Pancreas (tissue), 10 donors: Measurements from ENCODE around the gene CORO6. TPM values are rescaled to one million over a fixed set of nuclear protein-coding genes. Genes with fewer than 3 reads are reported as not detected.

Source experiments
- ATAC-seq, 4 donors: fragments of 200-7000 bp; cut with Tn5 transposase; one replicate each; pipeline versions ENCODE4 v1.8.0 to v1.9.1; 2020; ENCODE audit warnings: mild to moderate bottlenecking in 4 of 4, moderate library complexity in 4 of 4
- DNase-seq, 6 donors: peaks; one replicate each; pipeline ENCODE4 v3.0.0-alpha.2; 2020
- FAIRE-seq: peaks from 2 replicates; lab custom pipeline; 2012; peaks lifted over from hg19 to GRCh38; lab: Jason Lieb, UNC
- H3K27ac ChIP-seq, 4 donors: fragments of 200-600 bp; sonication (generic); 1 replicate in 3 of 4; 2 replicates in 1 of 4; pipeline versions ENCODE4 v1.5.0 to v1.8.0; 2020
- H3K27me3 ChIP-seq, 4 donors: fragments of 200-600 bp; one replicate each; pipeline ENCODE4 v1.8.0; 2021
- H3K36me3 ChIP-seq, 3 donors: fragments of 200-600 bp; sonication (generic) in 1 of 3; one replicate each; pipeline versions ENCODE4 v1.5.0 to v1.8.0; 2020 to 2021
- H3K4me1 ChIP-seq, 3 donors: fragments of 200-600 bp; one replicate each; pipeline ENCODE4 v1.8.0; 2021
- H3K4me3 ChIP-seq, 4 donors: fragments of 200-600 bp; sonication (generic) in 2 of 4; one replicate each; pipeline versions ENCODE4 v1.5.0 to v1.8.0; 2020 to 2021
- H3K9me3 ChIP-seq, 4 donors: fragments of 200-600 bp; one replicate each; pipeline ENCODE4 v1.8.0; 2021
- WGBS, 2 donors: extraction: QIAGEN DNeasy Blood & Tissue Kit; methylation state at CpG; one replicate each; pipeline ENCODE4 v1.1.7; 2013; 5-methylcytosine and 5-hydroxymethylcytosine counted together
- intact Hi-C, 3 donors: fragments of 100-400 bp; cut with DNase I; formaldehyde crosslinking; loops; one replicate each; pipeline versions ENCODE4 v1.11.1 to v1.14.2; 2022
- polyA plus RNA-seq, 2 donors: library from polyadenylated mRNA; stranded (reverse); fragments of 200-250 nt; gene quantifications; one replicate each; pipeline ENCODE4 v1.2.3, GENCODE V29; 2013
- total RNA-seq, 6 donors: library from RNA; stranded (reverse); fragmentation: NEBNext Ultra II Directional in 4 of 6; extraction: Animal tissue kit (Norgen Biotek cat#: 25700) in 4 of 6; gene quantifications; one replicate each; pipeline versions ENCODE4 v1.2.1 to v1.2.4, GENCODE V29; 2021 to 2023
- TF ChIP-seq, protein P1 (sequence below), 4 donors: fragments of 200-600 bp; sonication (generic) in 3 of 4; IDR thresholded peaks; one replicate each; pipeline versions ENCODE4 v1.5.0 to v1.8.0; 2021; ENCODE audit warnings: antibody characterized with exemption in 4 of 4
- donor health status: healthy with polysubstance abuse.
- donor health status: DM: no; HTN: no; CAD: no; lungs with moderate emphysema.
- donor health status: DM: no; HTN: no; CAD: no.
- donor health status: control.
- donor health status: control.
- donor health status: Bipolar disorder and iron deficiency.
- donor health status: DM: yes; HTN: yes; CAD: no.
- donor health status: DM: no; HTN: no; CAD: no.
- donor health status: DM: no; HTN: no; CAD: no.
- donor health status: DM: yes; HTN: yes; CAD: no.

CORO6 gene
- total and polyA plus RNA-seq, 8 donors = 0.20 to 4.4 (median 0.59) TPM

DNA sequence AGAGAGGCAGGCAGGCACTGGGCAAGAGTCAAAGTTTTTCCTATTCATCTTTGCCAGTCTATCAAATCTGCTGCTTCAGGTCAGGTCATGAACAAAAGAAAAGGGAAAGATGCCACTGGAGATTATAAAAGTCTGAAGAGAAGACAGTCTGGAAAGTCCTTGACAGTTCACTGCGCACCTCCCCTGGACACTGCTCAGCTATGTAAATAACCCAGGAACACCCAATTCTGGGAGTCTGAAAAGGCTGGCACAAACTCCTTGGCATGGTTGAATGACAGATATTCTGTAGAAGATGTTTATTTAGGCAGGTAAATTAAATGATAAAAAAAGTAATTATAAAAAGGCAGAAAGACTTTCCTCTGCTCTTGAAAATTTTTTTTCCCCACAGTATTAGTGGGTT is 5.2 kb upstream of the CORO6 start:
- ATAC-seq (no peak), DNase-seq (no peak), FAIRE-seq (no peak)
- TF ChIP-seq, protein P1, sequence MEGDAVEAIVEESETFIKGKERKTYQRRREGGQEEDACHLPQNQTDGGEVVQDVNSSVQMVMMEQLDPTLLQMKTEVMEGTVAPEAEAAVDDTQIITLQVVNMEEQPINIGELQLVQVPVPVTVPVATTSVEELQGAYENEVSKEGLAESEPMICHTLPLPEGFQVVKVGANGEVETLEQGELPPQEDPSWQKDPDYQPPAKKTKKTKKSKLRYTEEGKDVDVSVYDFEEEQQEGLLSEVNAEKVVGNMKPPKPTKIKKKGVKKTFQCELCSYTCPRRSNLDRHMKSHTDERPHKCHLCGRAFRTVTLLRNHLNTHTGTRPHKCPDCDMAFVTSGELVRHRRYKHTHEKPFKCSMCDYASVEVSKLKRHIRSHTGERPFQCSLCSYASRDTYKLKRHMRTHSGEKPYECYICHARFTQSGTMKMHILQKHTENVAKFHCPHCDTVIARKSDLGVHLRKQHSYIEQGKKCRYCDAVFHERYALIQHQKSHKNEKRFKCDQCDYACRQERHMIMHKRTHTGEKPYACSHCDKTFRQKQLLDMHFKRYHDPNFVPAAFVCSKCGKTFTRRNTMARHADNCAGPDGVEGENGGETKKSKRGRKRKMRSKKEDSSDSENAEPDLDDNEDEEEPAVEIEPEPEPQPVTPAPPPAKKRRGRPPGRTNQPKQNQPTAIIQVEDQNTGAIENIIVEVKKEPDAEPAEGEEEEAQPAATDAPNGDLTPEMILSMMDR (IDR thresholded peaks at IDR 0.05) = no peak
- peaks cover 0 to 2% (median 0%) of the 10 kb centered on the region in 3 donors for H3K4me1 ChIP-seq
- no peaks in the 10 kb centered on the region for H3K27me3 ChIP-seq
- H3K9me3 ChIP-seq = no peaks in the 10 kb centered on the region
- H3K4me3 ChIP-seq = no peak overlapping the region
- H3K36me3 ChIP-seq = peaks cover 0 to 17% (median 0%) of the 10 kb centered on the region in 3 donors
- no peak overlapping the region for H3K27ac ChIP-seq
- intact Hi-C loops = no loop called here
- 45 to 70% methylated on average over 1 of the region's 1 CpG for WGBS, 2 donors

DNA sequence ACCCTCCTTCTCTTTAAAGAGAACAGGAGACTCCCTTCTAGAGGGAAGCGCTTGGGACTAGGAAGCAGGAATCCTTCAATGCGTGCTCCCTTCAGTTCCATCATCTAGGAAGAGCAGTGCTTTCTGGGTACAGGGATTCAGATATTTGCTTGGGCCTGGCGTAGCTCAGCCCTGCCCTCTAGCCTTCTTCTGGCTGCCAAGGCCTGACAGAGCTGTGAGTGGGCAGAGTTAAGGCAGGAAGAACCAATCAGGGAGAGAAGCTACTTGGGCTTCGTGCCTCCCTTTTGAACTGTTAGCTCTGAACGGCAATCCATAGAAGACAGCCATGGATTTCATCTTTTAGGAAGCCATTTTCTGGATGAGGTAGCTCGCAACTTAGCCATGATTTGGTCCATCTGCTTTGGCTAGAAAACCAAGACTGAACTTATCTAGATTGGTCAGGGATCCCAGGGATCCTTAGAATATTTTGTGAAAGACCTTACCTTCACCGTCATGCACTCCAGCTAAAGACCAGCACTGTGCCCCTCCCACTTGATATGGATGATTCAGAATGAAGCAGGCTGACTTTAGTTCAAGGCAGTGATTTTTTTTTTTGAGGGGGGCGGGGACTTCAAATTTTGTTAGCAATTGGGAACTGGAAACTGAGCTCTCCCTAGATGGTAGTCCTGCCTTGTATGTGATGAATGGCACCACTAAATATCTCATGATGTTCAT is 2.5 kb upstream of the CORO6 start:
- DNase-seq = no peak
- TF ChIP-seq, protein P1 (IDR thresholded peaks at IDR 0.05) = no peak
- no peak for FAIRE-seq
- intact Hi-C loops = no loop called here
- Histone ChIP-seq H3K27me3 (no peaks in the 10 kb centered on the region), H3K9me3 (no peaks in the 10 kb centered on the region), H3K4me3 (no peak overlapping the region), H3K36me3 (no peaks in the 10 kb centered on the region), H3K4me1 (peaks cover 0 to 8% (median 3%) of the 10 kb centered on the region in 3 donors), H3K27ac (no peak overlapping the region)
- 93 to 94% methylated on average over 8 of the region's 8 CpGs for WGBS, 2 donors
- peak in 1 of 4 donors; percentile 15 for ATAC-seq

DNA sequence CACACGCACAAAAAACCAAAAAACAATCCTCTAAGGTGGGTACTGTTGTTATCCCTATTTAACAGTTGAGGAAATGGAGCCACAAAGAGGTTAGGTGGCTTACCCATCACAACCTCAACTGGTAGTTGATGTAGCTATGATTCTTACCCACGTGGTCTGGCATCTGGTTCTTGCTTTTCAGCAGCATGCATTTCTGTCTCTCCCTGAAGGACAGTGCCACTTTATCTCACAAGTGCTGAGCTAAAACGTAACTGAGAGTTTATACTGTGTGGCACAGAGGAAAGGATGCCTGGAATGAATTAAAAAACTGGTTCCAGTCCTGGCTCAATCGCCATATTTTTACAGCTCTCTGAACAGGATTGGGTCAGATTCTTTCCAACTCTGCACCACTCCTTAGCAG is 1.9 kb upstream of the CORO6 start:
- Histone ChIP-seq H3K4me3 (no peak overlapping the region), H3K27ac (no peak overlapping the region), H3K9me3 (no peaks in the 10 kb centered on the region), H3K27me3 (no peaks in the 10 kb centered on the region), H3K36me3 (no peaks in the 10 kb centered on the region), H3K4me1 (peaks cover 0 to 8% (median 3%) of the 10 kb centered on the region in 3 donors)
- DNase-seq (no peak), FAIRE-seq (no peak), ATAC-seq (no peak)
- intact Hi-C loops = no loop called here
- TF ChIP-seq, protein P1 (IDR thresholded peaks at IDR 0.05) = no peak
- WGBS, 2 donors = 84 to 87% methylated on average over 4 of the region's 4 CpGs

DNA sequence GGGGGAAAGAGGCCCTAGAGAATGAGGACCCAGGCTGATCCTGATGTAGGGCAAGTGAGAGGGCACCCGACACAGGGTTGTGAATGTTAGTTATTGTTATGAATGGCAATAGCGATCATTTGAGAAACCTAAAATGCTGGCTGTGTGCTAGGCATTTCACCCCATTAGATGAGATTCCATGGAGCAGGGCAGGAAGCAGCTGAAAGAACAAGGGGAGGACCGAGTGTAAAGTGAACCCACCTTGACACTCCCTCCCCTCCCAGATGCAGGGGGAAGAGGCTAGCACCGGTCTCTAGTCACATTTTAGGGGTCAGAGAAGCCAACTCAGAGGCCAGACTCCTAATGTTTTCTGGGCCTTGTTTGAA is 553 bp upstream of the CORO6 start:
- peaks cover 0 to 8% (median 3%) of the 10 kb centered on the region in 3 donors for H3K4me1 ChIP-seq
- FAIRE-seq = no peak
- TF ChIP-seq, protein P1 (IDR thresholded peaks at IDR 0.05) = no peak
- no peaks in the 10 kb centered on the region for H3K27me3 ChIP-seq
- H3K36me3 ChIP-seq = no peaks in the 10 kb centered on the region
- intact Hi-C loops = no loop called here
- no peak overlapping the region for H3K27ac ChIP-seq
- DNase-seq = no peak
- no peaks in the 10 kb centered on the region for H3K9me3 ChIP-seq
- ATAC-seq = no peak
- H3K4me3 ChIP-seq = no peak overlapping the region
- 55 to 58% methylated on average over 4 of the region's 4 CpGs for WGBS, 2 donors

DNA sequence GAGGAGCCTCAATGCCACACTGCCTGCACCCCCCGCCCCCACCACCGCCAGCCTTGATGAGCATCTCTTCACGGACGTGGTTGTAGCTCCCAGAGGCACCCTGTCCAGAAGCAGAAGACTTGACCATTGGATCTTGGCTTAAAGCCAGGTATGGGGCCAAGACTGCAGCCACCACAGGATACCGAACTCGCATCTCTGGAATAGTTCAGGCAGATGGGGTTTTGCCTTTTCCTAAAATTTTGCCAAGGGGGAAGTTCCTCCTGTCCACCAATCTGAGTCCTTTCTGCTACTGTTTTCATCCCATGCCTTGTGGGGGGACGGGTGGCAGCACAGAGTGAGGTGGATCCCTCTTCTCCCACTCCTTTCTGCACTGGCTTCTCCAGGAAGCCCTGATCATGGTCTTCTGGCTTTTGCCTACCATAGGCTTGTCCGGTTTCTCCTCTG is 939 bp downstream of the CORO6 start:
- no peak overlapping the region for H3K4me3 ChIP-seq
- FAIRE-seq = no peak
- WGBS, 2 donors = 87 to 88% methylated on average over 8 of the region's 8 CpGs
- H3K27ac ChIP-seq = no peak overlapping the region
- no peak for ATAC-seq
- H3K4me1 ChIP-seq = peaks cover 1 to 20% (median 8%) of the 10 kb centered on the region in 3 donors
- H3K27me3 ChIP-seq = no peaks in the 10 kb centered on the region
- peak in 1 of 6 donors; percentile 14 for DNase-seq
- intact Hi-C loops = no loop called here
- H3K36me3 ChIP-seq = no peaks in the 10 kb centered on the region
- H3K9me3 ChIP-seq = no peaks in the 10 kb centered on the region
- TF ChIP-seq, protein P1 (IDR thresholded peaks at IDR 0.05) = no peak
